Left renal pelvis (tissue), 4 donors: ENCODE data around the gene LIMS1. TPM values are rescaled to one million over a fixed set of nuclear protein-coding genes. Genes with fewer than 3 reads are reported as not detected.
A peak's percentile ranks its signal among the peaks of the same experiment; 100 is the strongest.
"Not testable (repeated sequence)": the region's sequence is repeated elsewhere in the genome, so short reads cannot be mapped to it uniquely, and the experiment has no call there.

ENCODE experiments used
- DNase-seq, 4 donors: peaks; one replicate each; pipeline ENCODE4 v3.0.0-alpha.2; 2013; ENCODE audit warnings: low read depth in 4 of 4, low spot score in 3 of 4
- polyA plus RNA-seq, 4 donors: library from polyadenylated mRNA; unstranded; fragments of 120-200 nt; gene quantifications; one replicate each; pipeline ENCODE4 v1.2.1, GENCODE V29; 2013; ENCODE audit not compliant: insufficient read length in 4 of 4

LIMS1 gene, protein sequence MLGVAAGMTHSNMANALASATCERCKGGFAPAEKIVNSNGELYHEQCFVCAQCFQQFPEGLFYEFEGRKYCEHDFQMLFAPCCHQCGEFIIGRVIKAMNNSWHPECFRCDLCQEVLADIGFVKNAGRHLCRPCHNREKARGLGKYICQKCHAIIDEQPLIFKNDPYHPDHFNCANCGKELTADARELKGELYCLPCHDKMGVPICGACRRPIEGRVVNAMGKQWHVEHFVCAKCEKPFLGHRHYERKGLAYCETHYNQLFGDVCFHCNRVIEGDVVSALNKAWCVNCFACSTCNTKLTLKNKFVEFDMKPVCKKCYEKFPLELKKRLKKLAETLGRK
- 10 to 100 TPM; 48.1 to 54.0 (median 51.3) TPM for polyA plus RNA-seq

DNA sequence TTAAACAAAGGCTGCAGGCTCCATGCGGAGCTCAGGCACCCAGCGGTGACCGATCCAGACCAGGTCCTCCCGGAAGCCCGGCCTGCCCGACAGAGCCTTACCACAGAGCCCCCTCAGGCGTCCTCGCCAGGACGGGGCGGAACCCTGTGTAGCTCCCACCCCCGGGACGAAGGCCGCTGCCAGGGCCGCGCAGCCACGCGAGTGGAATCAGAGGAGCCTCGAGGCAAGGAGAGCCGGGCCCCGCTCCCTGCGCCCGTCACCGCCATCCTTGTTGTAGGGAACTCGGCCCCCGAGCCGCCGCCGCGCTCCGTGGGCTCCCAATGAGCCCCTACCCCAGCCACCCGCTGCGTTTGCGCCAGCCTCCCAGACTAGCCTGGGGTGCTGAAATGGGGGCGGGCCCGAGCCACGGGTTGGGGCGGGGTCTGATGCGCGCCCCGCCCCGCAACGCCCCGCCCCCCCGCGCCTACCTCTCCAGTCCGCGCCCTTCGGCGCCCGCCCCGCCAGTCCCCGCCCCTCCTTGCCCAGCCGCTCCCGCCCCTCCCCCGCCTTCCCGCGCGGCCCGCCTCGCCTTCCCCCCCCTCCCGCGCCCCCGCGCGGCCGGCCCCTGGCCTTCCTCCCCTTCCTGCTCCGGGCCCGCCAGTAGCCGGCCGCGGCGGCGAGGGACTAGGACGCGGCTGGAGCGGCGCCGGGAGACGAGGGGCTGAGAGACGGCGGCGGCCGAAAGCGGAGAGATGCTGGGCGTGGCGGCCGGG, at the start of gene LIMS1:
LIMS1 (plus strand) TSS at position 639 of the 752 bp plus-strand sequence; CDS start at position 732, 93 bp downstream.
- peak; percentile 68 to 81 (median 80) for DNase-seq

DNA sequence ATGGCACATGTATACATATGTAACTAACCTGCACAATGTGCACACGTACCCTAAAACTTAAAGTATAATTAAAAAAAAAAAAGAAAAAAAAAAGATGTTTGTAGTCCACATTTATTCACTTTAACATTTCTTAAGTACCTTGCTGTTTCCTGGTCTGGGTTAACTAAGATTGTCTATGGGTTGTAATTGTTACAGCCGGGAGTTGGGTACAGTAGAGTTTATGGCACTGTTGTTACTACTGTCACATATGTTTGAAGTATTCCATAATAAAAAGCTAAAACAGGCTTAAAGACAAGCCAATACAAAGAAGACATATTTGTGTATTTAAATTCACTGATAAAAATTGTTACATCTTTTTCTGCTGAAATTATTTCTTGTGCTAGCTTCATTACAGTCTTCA, 49.0 kb upstream of the LIMS1 start:
- DNase-seq = no peak

DNA sequence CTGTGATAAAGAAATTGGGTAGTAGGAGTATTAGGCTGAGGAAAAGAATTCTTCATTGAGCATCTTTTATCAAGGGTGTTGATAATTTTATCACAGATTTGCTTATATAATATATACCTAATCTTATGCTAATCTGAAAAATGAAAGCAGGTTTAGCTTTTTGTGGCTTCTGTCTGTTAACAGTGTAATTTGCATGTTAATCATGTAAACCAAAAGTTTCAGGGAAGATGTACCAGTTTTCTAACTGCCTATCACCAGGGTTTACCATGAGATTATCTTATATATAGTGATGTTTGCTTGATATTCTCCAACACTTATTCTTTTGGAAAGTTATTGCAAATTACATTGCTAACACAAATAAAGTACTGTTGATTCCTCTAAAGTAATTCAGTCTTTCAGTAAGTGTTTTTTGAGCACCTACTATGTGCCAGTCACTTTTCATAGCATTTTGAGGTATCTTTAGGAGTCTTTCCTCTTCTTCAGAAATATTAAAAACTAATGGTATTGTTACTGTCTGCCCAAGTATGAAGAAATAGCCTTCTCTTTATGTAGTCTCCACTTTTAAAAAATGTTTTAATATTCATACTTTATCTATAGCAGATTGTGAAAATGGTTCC, 43.7 kb upstream of the LIMS1 start:
- no peak for DNase-seq

DNA sequence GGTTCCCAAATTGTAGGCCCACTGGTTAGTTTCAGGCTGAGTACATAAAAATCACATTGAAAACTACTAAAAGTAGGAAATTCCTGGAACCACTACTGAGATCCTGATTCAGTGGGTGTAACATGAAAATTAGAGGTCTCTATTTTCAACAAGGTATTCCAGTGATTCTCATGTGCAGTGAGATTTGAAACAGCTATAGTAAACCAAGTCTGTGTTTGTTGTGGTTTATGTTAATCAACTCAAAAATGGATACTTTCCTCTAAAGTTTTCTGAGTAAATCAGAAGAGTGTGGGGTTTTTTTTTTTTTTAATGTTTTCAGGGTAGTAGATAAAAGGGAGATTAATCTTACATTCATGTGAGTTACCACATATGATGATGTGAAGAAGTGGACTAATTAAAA, 42.4 kb upstream of the LIMS1 start:
- DNase-seq = no peak

DNA sequence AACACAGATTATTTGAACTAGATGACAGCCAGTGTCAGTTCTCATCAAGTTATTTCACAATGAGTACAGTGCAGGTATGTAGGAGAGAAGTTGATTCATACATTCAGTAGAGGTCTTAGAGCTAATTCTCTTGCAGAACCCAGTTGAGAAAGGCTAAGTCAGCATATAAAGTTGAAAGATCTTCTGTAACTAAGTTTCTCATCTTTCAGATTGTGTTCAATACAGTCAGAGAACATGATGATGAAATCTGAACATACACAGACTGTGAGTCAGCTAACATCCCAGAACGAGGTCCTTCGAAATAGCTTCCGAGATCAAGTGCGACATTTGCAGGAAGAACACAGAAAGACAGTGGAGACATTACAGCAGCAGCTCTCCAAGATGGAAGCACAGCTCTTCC, 41.9 kb upstream of the LIMS1 start:
- DNase-seq = no peak

DNA sequence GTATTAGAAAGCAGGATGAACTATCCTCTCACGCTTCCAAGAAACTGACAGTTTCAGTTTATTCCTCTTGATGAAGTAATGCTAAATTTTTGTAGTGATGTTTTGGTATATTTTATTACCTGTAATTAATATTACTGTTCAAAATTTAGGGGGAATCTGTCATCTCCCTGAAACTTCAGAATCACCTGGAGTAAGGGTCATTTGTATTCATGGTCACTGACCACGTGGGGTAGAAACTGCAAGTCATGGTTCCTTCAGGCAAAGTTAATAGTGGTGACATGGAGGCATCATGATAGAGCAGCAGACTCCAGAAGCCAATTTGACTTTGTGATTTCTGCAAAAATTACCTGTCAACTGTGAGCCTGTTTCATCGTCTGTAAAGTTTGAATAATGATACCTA, 38.1 kb upstream of the LIMS1 start:
- DNase-seq = not testable (repeated sequence)

DNA sequence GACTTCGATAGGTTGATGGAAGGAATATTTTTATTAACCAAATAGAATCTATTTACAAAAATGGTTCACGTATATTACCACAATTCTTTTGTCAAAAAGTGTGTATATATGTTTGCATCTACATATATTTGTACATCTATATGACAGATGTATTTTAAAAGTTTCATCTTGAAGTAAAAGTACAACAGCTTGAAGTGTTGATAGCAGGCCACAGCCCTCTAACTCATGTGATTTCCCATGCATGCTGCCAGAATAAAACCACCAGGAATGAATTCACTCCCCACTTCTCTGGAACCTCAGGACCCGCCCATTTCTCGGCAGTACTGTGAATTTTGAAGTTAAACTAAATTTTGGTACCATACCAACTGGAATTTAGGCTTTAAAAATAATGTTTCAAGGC, 26.6 kb upstream of the LIMS1 start:
- not testable (repeated sequence) for DNase-seq

DNA sequence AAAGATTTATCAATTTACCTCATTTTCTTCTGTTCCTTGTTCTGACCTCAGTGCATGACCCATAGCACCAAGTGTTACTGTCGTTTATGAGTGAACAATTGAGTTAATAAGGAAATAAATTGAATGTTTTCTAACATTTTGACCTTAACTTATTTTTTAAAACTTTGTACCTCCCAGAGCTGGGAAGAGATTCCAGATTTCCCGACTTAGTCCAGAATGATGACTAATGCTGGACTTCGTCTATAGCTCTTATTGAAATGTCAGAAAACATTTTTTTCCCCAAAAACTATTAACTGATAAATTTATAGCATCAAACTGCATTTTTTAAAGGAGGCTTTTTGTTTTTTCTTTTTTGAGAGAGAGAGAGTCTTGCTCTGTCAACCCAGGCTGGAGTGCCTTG, 21.8 kb upstream of the LIMS1 start:
- DNase-seq = not testable (repeated sequence)

DNA sequence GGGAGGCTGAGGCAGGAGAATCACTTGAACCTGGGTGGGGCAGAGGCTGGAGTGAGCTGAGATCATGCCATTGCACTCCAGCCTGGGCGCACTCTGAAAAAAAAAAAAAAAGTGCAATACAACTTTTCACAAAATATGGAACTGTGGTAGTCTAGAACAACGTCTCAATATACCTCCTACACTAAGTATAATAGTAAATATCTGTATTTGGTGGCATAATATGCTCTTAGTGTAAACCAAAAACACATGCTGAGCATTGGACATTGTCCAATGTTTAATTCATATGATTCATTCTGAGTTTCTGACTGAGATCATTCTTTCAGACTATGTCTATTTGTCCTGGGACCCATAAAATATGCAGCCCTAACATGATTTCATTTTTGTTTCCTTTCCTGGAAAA, 19.8 kb upstream of the LIMS1 start:
- DNase-seq = not testable (repeated sequence)

DNA sequence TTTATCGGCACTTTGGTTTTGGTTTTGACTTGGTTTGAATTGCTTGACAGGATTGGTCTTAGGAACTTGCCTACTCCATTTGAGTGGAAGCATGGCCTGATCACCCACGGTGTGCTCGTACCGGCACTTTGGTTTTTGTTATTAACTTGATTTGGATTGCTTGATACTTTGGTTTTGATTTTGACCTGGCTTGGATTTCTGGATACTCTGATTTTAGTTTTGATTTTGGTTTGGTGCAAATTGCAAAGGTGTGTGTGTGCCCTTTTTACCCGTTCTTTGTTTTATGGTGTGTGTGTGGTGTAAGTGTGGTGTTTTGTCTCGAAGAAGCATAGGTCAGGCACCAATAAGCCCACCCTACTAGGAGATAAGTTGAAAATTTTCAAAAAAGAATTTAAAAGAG, 9.6 kb upstream of the LIMS1 start:
- DNase-seq = not testable (repeated sequence)

DNA sequence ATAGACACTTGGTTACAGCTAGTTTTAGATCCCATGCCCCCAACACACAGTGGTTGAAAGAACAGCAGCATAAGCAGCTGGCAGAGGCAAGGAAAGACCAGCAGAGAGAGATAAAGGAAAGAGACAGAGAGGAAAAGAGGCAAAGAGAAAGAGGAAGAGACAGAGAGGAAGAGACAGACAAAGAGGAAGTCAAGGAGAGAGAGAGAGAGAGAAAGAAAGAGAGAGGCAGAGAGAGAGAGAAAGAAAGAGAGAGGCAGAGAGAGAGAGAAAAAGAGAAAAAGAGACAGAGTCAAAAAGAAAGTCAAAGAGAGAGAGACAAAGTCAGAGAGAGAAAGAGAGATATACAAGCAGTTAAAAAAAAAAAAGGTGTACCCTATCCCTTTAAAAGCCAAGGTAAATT, 9.0 kb upstream of the LIMS1 start:
- DNase-seq = not testable (repeated sequence)

DNA sequence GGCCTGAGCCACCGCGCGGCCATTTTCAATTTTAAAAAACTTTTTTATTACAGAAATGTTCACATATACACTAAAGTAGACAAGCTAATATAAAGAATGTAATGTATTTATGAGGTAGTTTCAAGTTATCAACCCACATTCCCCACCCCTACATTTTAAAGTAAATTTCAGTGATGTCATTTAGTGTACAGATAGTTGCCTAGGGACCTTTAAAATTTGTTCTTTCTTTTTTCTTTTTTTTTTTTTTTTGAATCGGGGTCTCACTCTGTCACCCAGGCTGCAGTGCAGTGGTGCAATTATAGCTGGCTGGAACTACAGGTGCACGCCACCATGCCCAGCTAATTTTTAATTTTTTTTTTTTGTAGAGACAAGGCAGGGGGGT, 2.6 kb upstream of the LIMS1 start:
- no peak for DNase-seq

DNA sequence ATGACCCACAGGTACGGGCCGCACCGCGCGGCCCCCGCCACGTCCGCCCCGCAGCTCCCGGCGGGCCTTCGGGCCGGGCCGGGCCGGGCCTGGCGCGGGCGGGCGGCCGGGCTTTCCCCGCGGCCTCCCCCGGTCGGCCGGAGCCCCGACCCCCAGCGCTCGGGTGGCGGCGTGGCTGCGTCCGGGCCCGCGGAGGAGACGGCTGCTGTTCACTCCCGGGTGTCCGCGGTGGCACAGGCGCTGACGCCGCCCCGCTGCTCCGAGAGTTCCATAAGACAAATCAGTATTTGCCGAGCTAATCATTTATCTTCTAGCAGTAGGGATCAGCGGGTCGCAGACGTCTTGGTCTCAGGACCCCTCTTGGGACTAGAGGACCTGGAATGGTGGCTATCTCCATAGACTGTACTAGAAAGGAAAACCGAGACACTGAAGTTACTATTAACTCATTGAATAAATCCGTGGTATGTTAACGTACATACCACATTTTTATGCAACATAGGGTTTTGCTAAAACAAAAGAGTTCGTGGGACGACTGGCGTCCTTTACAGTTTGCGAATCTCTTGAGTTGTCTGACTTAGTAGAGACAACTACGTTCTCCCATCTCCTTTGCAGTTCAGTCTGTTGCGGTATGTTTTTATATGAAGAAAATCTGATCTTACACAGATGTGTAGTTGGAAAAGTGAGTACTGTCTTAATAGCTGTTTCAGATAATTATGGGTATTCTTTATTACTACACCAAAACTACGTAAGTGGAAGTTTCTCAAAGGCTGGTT, 500 bp downstream of the LIMS1 start:
- peak in 2 of 4 donors; percentile 32 to 39 for DNase-seq

DNA sequence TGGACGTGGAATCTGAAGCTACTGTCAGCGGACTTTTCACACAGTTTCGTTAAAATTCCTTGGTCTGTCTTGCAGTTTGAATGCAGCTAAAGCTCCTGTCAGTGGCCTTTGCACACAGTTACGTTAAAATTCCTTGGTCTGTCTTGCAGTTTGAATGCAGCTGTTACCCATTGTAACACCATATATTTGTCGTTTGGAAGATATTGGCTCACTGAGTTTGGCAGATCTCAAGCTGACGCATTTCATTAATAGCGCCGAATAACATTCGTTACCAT, 1.0 kb downstream of the LIMS1 start:
- DNase-seq = peak in 1 of 4 donors; percentile 33

DNA sequence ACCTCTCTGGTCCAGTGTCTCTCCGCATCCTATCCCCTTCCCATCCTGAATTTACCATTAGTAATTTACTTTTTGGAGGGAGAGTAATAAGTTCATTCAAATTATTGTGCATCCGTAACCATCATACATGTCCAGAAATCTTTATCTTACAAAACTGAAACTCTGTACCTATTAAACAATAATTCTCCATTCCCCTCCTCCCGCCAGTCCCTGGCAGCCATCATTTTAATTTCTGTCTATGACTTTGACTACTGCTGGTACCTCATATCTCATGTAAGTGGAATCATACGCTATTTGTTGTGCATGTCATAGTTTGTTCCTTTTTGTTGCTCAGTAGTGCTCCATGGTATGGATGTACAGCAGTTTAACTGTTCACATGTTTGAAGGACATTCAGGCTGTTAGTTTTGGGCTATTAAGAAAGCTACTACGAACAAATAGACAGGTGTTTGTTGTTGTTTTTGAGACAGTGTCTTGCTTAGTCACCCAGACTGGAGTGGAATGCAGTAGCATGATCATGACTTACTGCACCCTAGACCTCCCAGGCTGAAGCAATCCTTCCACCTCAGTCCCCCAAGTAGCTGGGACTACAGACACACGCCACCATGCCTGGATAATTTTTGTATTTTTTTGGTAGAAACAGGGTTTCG, 2.0 kb downstream of the LIMS1 start:
- no peak for DNase-seq

DNA sequence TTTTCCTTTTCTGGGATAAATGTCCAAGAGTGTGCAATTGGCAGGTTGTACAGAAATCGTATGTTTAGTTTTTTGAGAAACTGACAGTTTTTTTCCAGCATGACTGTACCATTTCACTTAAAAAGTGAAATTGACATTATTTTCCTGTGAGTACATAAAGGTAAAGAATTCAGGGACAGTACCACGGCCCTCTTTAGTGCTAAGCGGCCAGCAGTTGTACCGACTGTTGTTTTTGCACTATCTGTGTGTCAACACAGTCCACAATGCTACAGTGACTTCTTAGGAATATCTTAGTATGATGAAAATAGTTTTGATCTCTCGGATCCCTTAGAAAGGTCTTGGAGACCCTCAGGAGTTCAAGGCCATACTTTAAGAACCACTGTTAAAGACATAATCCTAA, 2.6 kb downstream of the LIMS1 start:
- no peak for DNase-seq

DNA sequence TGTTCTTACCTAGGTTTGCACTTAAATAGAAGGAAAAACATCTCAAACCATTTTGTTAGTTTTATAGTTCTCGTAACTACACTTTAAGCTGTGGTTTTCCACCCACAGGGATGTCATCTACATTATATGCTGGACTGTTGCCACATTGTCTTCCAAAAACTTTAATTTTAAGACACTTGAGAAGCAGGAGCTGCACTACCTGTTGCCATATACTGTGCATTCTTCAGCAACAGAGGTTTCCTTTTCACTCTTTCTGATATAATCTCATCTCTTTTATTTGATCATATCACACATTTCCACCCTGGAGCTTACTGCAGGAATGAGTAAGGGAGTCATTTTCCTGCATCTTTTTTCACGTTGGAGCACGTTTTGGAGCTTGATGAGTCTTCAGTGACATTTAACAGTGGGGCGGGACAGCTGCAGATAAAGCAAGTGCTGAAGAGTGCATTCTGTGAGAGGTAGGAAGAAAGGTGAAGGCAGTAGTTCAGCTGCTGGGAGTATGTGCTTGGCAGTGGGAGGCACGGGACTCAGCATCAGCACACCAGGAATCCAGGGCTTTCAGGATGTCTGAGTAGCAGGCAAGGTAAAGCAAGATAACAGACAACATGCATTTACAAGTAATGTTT, 3.8 kb downstream of the LIMS1 start:
- DNase-seq = no peak

DNA sequence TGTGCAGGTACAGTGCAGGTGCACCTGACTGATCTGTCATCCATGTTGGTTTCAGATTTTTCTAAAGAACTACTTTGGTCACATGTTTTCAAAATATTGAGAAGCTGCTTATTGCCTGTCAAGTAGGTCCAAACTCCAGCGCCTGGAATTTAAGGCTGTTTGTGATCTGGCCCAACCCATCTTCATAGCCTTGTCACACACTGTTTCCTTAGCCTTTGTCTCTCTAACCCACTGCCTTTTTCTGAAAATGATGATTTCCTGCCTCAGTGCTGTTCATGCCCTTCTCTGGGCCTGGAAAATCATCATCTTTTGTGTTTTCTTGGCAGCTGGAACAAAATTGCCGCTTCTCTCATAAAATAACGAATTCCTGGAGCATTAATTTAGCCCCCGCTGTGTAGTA, 7.2 kb downstream of the LIMS1 start:
- DNase-seq = no peak

DNA sequence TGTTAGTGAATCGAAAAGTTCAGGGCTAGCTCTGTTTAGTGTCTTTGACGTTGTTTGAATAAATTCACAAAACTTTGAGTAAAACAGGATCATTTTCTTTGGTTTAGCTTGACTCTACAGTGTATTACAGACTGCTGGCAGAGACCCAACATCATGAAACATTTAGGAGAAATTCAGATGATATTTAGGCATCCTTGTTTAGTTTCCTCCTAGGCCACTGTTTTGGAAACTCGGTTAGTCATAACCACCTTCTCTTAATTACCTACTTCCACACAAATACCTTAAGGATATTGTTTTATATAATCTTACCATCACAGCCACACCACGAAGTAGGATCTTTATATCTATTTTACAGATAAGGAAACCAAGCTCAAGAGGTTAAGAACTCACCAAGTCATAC, 7.8 kb downstream of the LIMS1 start:
- DNase-seq = no peak

DNA sequence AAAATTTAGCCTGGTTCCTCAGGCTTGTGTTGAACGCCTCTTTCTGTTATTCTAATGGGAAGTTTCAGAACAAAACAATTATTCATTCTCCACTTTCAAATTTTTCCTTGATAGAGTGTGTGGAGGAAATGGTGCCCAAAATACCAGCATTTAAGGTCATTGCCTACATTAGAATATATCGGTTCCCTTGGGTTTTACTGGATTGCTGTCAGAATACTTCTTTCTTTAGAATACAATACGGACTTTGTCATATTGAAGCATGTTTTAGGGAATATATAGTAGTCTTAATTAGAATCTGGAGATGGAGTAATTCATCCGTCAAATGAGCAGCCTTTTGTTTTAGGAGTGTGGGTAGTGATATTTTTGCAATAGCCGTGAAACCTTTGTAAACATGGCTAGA, 13.3 kb downstream of the LIMS1 start:
- DNase-seq = no peak
